HEK293 (cell line): Measurements from ENCODE around the gene CCDC102B.

Experiments used
- CTCF ChIP-seq: fragments of 450-650 bp; formaldehyde crosslinking; IDR thresholded peaks from 2 replicates; pipeline ENCODE4 v1.5.1; 2016; ENCODE audit warnings: missing biosample characterization, missing genetic modification characterization
- ZFP37 ChIP-seq: fragments of 450-650 bp; formaldehyde crosslinking; IDR thresholded peaks from 2 replicates; pipeline ENCODE4 v1.5.1; 2016; ENCODE audit warnings: missing biosample characterization, missing genetic modification characterization
- ZNF174 ChIP-seq: fragments of 450-650 bp; formaldehyde crosslinking; IDR thresholded peaks from 2 replicates; pipeline ENCODE4 v1.5.0; 2017; ENCODE audit warnings: missing biosample characterization, mild to moderate bottlenecking, missing genetic modification characterization

- TF ChIP-seq ZNF174 (tag by site-specific recombination) (no peak), ZFP37 (tag by site-specific recombination) (no peak), CTCF (tag by site-specific recombination) (no peak)
Observed at GRCh38 chr18:69088973-69089372, 291.1 kb downstream of the CCDC102B start.
